HT1080 (cell line): ENCODE data around the gene NEMP2. TPM values are rescaled to one million over a fixed set of nuclear protein-coding genes. Genes with fewer than 3 reads are reported as not detected.
"Not testable (repeated sequence)": the region's sequence is repeated elsewhere in the genome, so short reads cannot be mapped to it uniquely, and the experiment has no call there.

Source experiments
- DNase-seq: peaks from one replicate; pipeline ENCODE4 v3.0.0-alpha.2; 2015; ENCODE audit warnings: low read depth
- total RNA-seq: library from RNA; depleted of rRNA; stranded (reverse); fragments of >200 nt; shearing (Covaris generic); gene quantifications from 2 replicates; pipeline ENCODE4 v1.2.3, GENCODE V29; 2014

NEMP2 gene
- total RNA-seq, 1 experiment from 2014 or later, result 16.5 TPM

DNA sequence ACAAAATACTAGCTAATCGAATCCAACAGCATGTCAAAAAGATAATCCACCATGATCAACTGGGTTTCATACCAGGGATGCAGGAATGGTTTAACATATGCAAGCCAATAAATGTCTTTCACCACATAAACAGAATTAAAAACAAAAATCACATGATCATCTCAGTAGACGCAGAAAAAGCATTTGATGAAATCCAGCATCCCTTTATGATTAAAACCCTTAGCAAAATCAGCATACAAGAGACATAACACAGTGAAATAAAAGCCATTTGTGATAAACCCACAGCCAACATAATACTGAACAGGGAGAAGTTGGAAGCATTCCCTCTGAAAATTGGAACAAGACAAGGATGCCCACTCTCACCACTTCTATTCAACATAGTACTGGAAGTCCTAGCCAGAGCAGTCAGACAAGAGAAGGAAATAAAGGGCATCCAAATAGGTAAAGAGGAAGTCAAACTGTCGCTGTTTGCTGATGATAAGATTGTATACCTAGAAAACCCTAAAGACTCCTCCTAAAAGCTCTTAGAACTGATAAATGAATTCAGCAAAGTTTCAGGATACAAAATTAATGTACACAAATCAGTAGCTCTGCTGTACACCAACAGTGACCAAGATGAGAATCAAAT is 39.8 kb downstream of the NEMP2 start:
- not testable (repeated sequence) for DNase-seq

DNA sequence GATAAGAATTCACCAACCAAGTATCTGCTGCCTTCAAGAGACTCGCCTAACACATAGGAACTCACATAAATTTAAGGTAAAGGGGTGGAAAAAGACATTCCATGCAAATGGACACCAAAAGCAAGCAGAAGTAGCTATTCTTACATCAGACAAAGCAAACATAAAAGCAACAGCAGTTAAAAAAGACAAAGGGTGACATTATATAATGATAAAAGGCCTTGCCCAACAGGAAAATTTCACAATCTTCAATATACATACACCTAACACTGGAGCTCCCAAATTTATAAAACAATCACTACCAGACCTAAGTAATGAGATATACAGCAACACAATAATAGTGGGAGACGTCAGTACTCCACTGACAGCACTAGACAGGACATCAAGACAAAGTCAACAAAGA is 41.4 kb downstream of the NEMP2 start:
- no peak for DNase-seq

DNA sequence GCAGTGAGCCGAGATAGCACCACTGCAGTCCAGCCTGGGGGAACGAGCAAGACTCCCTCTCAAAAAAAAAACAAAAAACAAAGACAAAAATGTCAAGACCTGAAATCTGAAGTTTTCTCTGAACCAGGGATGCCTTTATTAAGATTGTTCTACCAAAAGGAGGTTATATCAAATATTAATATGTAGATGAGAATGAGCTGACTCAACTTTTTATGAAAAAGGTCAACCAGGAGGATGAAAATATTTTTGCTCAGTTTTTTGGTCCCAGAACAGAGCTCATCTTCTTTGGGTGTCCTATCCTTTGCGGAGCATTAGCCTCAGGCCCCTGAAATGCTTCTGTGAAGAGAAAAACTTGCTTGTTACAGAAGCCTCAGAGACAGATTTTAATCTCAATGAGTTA is 44.0 kb downstream of the NEMP2 start:
- no peak for DNase-seq

DNA sequence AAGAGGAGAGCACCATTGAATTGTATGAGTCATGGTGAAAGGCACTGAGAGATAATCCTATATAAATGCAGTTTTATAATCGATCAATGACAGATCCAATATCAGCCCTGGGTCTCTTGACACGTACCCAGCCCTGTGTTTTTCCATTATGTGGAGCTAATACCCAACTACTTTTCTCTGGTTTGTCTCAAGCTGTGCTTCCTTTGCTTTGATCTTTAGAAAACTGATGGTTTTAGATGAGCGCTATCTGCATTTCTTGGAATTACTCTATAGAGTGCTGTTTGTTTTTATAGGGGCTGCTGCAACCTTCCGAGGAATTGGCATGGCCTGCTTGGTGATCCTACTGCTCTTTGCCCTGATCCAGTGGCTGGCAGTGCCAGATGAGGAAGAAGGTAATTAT is 45.0 kb downstream of the NEMP2 start:
- no peak for DNase-seq

- DNase-seq, result no peak
Observed at GRCh38 chr2:190488516-190489233, 45.8 kb downstream of the NEMP2 start.

GRCh38 chr2:190486037-190486623 is 48.4 kb downstream of the NEMP2 start:
- DNase-seq, result no peak

DNA sequence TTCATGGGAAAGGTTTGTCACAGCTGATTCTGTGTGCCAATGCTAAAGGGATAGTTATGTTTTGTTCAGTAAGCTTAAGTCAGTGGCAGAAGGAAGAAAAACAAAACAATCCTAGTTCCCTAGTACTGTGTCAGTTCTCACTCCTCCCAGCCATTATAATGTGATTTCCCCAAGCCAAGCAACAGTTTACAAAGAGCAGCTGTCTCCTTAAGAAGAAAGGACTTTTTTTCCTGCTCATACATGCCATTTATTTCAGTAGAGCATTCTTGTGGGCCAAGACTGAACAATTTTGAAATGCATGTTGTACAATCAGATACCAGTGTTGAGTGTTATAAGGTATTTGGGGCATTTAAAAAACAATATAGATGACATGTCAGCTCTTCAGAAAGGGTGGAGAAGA is 52.1 kb downstream of the NEMP2 start:
- no peak for DNase-seq

DNA sequence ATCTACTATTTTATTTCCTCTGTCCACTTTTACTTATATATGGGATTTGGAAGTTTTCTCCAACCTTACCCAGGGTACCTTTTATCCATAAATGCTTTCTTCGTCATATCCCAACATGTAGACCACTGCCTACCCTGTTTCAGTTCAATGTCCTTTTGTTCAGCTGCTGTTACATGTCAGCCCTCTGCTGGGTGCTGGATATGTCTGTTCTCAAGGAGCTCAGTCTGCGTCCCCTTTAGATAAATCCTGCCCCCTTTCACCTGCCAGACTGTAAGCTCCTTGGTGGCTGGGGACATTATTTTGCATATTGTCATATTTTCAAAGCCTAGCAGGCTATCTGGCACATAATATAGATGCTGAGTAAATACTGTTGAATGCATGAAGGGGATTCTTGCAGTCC is 53.2 kb downstream of the NEMP2 start:
- DNase-seq, result no peak

GRCh38 chr2:190478572-190479195 is 55.8 kb downstream of the NEMP2 start:
- no peak for DNase-seq

GRCh38 chr2:190477661-190478454 is 56.7 kb downstream of the NEMP2 start:
- no peak for DNase-seq

DNA sequence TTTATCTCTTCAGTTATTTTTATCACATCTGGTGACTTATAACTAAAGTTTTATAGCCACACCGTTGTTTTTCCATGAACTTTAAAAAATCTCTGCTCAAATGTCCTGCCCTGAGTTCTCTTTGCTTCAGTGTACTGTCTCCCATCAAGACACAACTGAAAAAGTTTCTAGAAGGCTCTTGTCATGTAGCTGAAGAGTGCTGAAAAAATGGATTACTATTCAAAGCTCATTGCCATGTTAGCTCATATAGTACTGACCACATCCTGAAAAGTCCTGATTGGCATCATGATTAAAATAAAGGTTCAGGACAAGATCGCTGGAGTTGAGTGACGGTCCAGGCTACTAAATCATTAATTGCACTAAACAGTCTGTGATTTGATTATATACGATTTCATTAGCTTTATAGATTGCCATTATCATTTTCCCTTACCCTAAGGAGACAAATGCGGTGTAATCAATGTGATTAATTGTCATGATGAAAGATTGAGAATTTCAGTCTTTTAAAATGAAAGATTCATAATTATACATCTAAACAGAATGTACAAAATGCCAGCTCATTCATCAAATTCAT is 64.2 kb downstream of the NEMP2 start:
- no peak for DNase-seq

GRCh38 chr2:190469771-190470170 is 64.8 kb downstream of the NEMP2 start:
- peak; percentile 91 for DNase-seq

- peak; percentile 96 for DNase-seq
Observed at GRCh38 chr2:190468814-190469569, 65.5 kb downstream of the NEMP2 start.

DNA sequence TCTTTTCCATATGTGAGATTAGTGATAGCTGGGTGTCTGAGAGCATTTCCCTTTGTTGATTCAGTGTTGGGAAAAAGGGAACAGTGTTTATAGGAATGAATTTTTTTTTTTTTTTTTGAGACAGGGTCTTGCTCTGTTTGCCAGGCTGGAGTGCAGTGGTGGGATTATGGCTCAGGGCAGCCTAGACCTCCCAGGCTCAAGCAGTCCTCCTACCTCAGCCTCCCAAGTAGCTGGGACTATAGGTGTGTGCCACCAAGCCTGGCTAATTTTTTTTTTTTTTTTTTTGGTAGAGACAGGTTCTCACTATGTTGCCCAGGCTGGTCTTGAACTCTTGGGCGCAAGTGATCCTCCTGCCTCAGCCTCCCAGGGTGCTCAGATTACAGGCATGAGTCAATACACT is 66.2 kb downstream of the NEMP2 start:
- DNase-seq, result not testable (repeated sequence)

DNA sequence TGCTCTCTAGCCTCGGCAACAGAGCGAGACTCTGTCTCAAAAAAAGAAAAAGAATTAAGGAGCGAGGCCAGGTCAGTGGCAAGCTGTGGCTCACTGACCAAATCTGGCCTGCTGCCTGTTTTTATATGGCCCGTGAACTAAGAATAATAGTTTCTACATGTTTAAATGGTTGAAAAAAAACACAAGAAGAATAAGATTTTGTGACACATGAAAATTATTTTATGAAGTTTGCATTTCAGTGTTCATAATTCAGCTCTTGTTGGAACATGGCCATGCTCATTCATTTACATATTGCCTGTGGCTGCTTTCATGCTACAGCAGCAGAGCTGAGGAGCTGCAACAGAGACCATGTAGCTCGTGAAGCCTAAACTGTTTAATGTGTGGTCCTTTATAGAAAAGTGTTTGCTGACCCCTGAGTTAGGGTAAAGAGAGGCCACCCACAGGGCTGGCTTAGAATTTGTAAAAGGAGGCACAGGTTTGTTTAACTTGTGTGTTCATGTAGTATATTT is 66.9 kb downstream of the NEMP2 start:
- DNase-seq, result no peak

- peak; percentile 47 for DNase-seq
Observed at GRCh38 chr2:190466819-190467446, 67.6 kb downstream of the NEMP2 start.

- DNase-seq, result no peak
Observed at GRCh38 chr2:190465060-190465459, 69.5 kb downstream of the NEMP2 start.

- DNase-seq, result no peak
Observed at GRCh38 chr2:190462611-190463010, 71.9 kb downstream of the NEMP2 start.

- DNase-seq, result no peak
Observed at GRCh38 chr2:190462181-190462580, 72.3 kb downstream of the NEMP2 start.

GRCh38 chr2:190460487-190460886 is 74.0 kb downstream of the NEMP2 start:
- no peak for DNase-seq
